ENCODE results near the gene NR1I3.
A peak's percentile ranks its signal among the peaks of the same experiment; 100 is the strongest.

The NR1I3 gene

GRCh38 chr1:161192476-161193465, 45.2 kb downstream of the NR1I3 start:
- peak; percentile 72 for DNase-seq

GRCh38 chr1:161191971-161192370, 46.0 kb downstream of the NR1I3 start:
- no peak for DNase-seq

GRCh38 chr1:161190962-161191521, 47.0 kb downstream of the NR1I3 start:
- DNase-seq: no peak

- DNase-seq: no peak
Observed at GRCh38 chr1:161189036-161189435, 49.0 kb downstream of the NR1I3 start.

DNA sequence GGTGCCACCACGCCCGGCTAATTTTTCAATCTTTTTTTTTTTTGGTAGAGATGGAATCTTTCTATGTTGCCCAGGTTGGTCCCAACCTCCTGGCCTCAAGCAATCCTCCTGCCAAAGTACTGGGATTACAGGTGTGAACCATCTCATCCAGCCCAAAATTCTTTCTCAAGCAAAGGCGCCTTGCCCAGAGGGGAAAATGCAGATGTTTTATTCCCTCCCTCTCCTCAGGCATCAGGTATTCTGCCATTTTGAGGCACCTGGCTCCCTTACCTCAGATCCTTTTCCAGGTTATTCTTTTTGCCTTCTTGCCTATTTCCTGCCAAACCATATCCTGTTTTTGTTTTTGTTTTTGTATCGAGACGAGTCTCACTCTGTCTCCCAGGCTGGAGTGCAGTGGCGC, 49.6 kb downstream of the NR1I3 start:
- no peak for DNase-seq

- no peak for DNase-seq
Observed at GRCh38 chr1:161187311-161187710, 50.7 kb downstream of the NR1I3 start.

GRCh38 chr1:161185732-161186311, 52.2 kb downstream of the NR1I3 start:
- DNase-seq: no peak

DNA sequence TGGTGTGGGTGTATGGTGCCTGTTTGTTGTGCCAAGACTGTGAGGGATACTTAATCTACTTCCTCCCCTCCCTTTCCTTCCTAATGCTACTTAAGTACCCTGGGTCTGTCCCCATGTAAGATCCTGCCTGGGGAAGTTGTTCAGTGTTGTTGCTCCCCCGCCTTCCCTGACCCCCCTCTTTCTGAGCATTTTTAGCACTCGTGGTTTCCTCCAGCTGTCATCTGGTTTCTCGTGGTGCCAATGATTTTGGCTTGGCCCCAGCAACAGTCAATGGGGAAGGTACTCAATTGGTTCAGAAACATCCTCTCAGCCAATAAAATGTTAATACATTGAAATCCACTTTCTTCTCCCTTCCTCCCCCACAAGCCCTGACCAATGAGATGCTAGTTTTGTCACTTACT, 52.7 kb downstream of the NR1I3 start:
- no peak for DNase-seq

DNA sequence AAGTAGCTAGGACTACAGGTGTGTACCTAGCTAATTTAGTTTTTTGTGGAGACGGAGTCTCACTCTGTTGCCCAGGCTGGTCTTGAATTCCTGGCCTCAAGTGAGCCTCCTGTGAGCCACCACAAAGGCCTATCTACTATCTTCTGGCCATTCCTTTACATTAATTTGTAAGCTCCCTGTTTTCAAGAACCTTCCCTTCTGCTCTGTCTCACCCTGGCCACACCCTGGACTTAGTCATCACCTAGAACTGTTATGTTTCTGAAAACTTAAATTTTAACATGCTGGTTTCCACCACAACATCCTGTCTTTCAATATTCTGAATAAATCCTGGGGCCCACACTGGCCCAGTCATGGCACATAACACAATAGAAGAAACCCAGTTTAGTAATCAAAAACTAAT, 55.8 kb downstream of the NR1I3 start:
- no peak for DNase-seq

DNA sequence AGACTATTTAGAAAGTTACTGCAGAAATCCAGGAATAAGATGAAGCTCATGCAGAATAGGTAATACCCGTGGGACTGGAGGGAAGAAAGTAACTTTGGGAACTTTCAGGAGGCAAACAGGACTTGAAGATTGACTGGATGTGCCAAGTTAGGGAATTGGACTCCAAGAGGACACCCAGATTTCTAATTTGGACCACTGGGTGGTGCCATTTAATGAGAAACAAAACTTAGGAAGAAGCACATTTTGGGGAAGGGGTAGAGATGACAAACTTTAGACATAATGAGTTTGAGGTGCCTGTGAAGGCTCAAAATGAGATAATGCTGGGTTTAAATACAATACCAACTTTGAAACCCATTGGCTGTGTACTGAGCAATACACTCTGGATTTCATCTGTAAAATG, 57.4 kb downstream of the NR1I3 start:
- no peak for DNase-seq

- DNase-seq: no peak
Observed at GRCh38 chr1:161179698-161180097, 58.3 kb downstream of the NR1I3 start.

Measured in NCI-H526 treated with DMSO at 0.1 percent for 48 hours (cell line).